ENCODE results near the gene ATG12. TPM values are rescaled to one million over a fixed set of nuclear protein-coding genes. Genes with fewer than 3 reads are reported as not detected.
"Not testable (repeated sequence)": the region's sequence is repeated elsewhere in the genome, so short reads cannot be mapped to it uniquely, and the experiment has no call there.

Gene ATG12
- total and polyA plus RNA-seq, 2 experiments from 2014 or later = 52.6 to 109 TPM

GRCh38 chr5:115825948-115826347 lies 15.4 kb downstream of the ATG12 start (continued):
- TF ChIP-seq ZNF462 (CRISPR knock-in tag; IDR thresholded peaks at IDR 0.05) (no peak), ZNF114 (CRISPR knock-in tag; IDR thresholded peaks at IDR 0.05) (no peak), ETS1 (IDR thresholded peaks at IDR 0.05) (no peak), CREB1 (CRISPR knock-in tag; IDR thresholded peaks at IDR 0.05; ENCODE audit: low read depth) (no peak), ZNF331 (CRISPR knock-in tag; IDR thresholded peaks at IDR 0.05; ENCODE audit: low read depth) (no peak), EZH2phosphoT487 (IDR thresholded peaks at IDR 0.05; ENCODE audit: unreplicated experiment) (no peak)

- DNase-seq (ENCODE audit: low spot score); H3K4me2 ChIP-seq; H3K27ac Mint-ChIP-seq; H3K27ac ChIP-seq (ENCODE audit: low read depth); H3K4me3 Mint-ChIP-seq; H3K4me1 Mint-ChIP-seq; H4K20me1 ChIP-seq (replicated peaks; ENCODE audit: insufficient read depth); H3K27me3 Mint-ChIP-seq (ENCODE audit: insufficient read depth, low read depth, poor library complexity); H3K4me1 ChIP-seq (ENCODE audit: insufficient read depth); ATAC-seq; H3K36me3 ChIP-seq (ENCODE audit: insufficient read depth); H3K9me2 ChIP-seq (ENCODE audit: insufficient read depth); H3K27me3 ChIP-seq (ENCODE audit: insufficient read depth); H2AFZ ChIP-seq; H3K4me3 ChIP-seq; H3K79me2 ChIP-seq (replicated peaks; ENCODE audit: insufficient read depth); H3F3A ChIP-seq (replicated peaks; ENCODE audit: low read depth): not testable (repeated sequence)
- H3K9me3 Mint-ChIP-seq = peaks cover 21% of the 10 kb centered on the region
- H3K36me3 Mint-ChIP-seq (ENCODE audit: low read depth) = peaks cover 32% of the 10 kb centered on the region
Measured at GRCh38 chr5:115824983-115825382, 16.4 kb downstream of the ATG12 start.

Data from GM23338 (cell line).